Measurements from ENCODE around the gene OR2C3. TPM values are rescaled to one million over a fixed set of nuclear protein-coding genes. Genes with fewer than 3 reads are reported as not detected.

Gene OR2C3
- polyA plus RNA-seq, 1 of the 3 experiments (the other 2 are of a cell fraction), result not detected

- no peaks in the 10 kb centered on the region for H3F3A ChIP-seq (replicated peaks; ENCODE audit: insufficient read depth)
- 27% methylated on average over 10 of the region's 10 CpGs for WGBS (ENCODE audit: low lambda C conversion rate)
These were observed 25.5 kb upstream of the OR2C3 start for GRCh38 chr1:247561711-247562110.

More at GRCh38 chr1:247561711-247562110, 25.5 kb upstream of the OR2C3 start:
- Histone ChIP-seq H3K36me3 (replicated peaks in 1 of 2; ENCODE audit: control insufficient read depth in 1 of 2, insufficient read depth in 2 of 2, low read length in 1 of 2) (no peaks in the 10 kb centered on the region), H3K9me2 (no peaks in the 10 kb centered on the region), H3K4me3 (ENCODE audit: low read depth in 2 of 2, low read length in 1 of 2) (no peak overlapping the region), H3K79me2 (ENCODE audit: insufficient read depth) (no peaks in the 10 kb centered on the region), H3K9me3 (no peaks in the 10 kb centered on the region), H3K27ac (ENCODE audit: low read depth in 2 of 2, low read length in 1 of 2) (no peak overlapping the region), H3K9ac (no peak overlapping the region), H4K20me1 (ENCODE audit: insufficient read depth) (no peaks in the 10 kb centered on the region), H2AFZ (ENCODE audit: low read depth) (0 out of 2 replicates have a peak overlapping the region, but pooled peaks have one; percentile 36), H3K4me1 (ENCODE audit: control insufficient read depth in 1 of 2, insufficient read depth in 2 of 2, low read depth in 1 of 2, low read length in 1 of 2) (no peaks in the 10 kb centered on the region), H3K27me3 (ENCODE audit: insufficient read depth) (no peaks in the 10 kb centered on the region), H3K4me2 (no peak overlapping the region)
- ChIA-PET CTCF (no interaction called here), POLR2A (no interaction called here)
- TF ChIP-seq RFX5 (IDR thresholded peaks at IDR 0.05; ENCODE audit: low read length) (no peak), ZBTB33 (IDR thresholded peaks at IDR 0.05; ENCODE audit: borderline replicate concordance, low read depth) (no peak), SMC3 (IDR thresholded peaks at IDR 0.05; ENCODE audit: low read depth, low read length) (no peak), RCOR1 (IDR thresholded peaks at IDR 0.05; ENCODE audit: low read length) (no peak), MEF2A (IDR thresholded peaks at IDR 0.05; ENCODE audit: borderline replicate concordance, low read depth) (no peak), USF2 (IDR thresholded peaks at IDR 0.05; ENCODE audit: borderline replicate concordance, low read depth, low read length) (no peak), NRF1 (IDR thresholded peaks at IDR 0.05; ENCODE audit: low read depth, low read length) (no peak), MXI1 (IDR thresholded peaks at IDR 0.05; ENCODE audit: low read depth, low read length) (no peak), YY1 (IDR thresholded peaks at IDR 0.05; ENCODE audit: low read depth) (no peak)
- TF ChIP-seq, protein P1, sequence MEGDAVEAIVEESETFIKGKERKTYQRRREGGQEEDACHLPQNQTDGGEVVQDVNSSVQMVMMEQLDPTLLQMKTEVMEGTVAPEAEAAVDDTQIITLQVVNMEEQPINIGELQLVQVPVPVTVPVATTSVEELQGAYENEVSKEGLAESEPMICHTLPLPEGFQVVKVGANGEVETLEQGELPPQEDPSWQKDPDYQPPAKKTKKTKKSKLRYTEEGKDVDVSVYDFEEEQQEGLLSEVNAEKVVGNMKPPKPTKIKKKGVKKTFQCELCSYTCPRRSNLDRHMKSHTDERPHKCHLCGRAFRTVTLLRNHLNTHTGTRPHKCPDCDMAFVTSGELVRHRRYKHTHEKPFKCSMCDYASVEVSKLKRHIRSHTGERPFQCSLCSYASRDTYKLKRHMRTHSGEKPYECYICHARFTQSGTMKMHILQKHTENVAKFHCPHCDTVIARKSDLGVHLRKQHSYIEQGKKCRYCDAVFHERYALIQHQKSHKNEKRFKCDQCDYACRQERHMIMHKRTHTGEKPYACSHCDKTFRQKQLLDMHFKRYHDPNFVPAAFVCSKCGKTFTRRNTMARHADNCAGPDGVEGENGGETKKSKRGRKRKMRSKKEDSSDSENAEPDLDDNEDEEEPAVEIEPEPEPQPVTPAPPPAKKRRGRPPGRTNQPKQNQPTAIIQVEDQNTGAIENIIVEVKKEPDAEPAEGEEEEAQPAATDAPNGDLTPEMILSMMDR (IDR thresholded peaks at IDR 0.05), result no peak
- no peak for DNase-seq

Data from SK-N-SH (cell line).